DMS79 treated with DMSO at 0.1 percent for 48 hours (cell line): ENCODE measurements around the gene ESM1.
"Not testable (repeated sequence)": the region's sequence is repeated elsewhere in the genome, so short reads cannot be mapped to it uniquely, and the experiment has no call there.

Source experiments
- DNase-seq: peaks from one replicate; lab custom pipeline; 2025; lab: John Stamatoyannopoulos, UW

ESM1 gene, protein sequence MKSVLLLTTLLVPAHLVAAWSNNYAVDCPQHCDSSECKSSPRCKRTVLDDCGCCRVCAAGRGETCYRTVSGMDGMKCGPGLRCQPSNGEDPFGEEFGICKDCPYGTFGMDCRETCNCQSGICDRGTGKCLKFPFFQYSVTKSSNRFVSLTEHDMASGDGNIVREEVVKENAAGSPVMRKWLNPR

DNA sequence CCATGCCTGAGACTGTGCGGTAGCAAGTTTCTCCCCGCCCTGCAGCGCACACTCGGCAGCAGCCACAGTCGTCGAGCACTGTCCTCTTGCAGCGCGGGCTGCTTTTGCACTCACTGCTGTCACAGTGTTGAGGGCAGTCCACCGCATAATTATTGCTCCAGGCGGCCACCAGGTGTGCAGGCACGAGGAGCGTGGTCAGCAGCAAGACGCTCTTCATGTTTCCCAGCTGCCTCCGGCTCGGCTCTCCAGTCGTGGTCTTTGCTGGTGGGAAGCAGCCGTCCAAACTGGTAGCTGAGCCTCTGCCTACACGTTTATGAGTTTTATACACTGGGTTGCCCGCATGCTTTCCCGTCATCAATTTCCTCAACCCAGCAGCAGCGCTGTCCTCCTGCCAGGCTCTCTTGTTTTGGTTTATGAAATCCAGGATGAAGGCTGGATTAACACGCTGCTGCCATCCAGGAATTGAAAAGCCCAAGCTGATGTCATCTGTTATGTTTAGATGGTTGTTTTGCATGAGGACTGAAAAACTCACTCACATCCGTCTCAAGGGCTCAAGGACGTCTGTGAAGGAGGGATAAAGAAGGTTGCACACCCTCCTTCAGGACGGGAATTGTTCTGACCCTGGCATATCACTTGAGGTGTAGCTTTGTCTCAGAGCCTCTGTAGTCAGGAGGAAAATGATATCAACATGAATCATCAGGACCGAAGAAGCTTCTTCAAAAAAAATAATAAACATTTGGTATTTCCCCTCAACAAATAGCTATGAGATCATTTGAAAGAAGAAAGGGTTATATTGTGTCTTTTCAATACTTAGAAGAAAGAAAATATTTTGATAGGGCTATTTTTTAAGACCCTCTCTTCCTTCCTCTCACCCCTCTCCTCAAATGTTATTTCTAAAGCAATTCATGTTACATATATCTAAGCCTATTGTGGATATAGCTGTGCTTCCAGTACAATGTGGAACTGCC, at the start of gene ESM1:
Gene ESM1 (minus strand): TSS at position 293 of the 968 bp plus-strand sequence. CDS start 76 bp downstream, at position 217.
- no peak for DNase-seq

DNA sequence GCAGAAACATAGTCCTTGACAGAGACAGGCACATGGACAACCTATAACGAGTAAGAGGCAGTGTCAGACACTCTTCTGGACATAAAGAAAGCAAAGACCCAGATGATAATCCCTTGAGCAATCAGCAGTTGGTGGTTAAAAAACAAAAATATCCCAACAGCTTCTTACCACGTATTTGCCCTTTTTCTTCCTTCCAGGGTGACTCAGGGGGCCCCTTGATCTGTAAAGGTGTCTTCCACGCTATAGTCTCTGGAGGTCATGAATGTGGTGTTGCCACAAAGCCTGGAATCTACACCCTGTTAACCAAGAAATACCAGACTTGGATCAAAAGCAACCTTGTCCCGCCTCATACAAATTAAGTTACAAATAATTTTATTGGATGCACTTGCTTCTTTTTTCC, 48.2 kb upstream of the ESM1 start:
- DNase-seq: no peak

DNA sequence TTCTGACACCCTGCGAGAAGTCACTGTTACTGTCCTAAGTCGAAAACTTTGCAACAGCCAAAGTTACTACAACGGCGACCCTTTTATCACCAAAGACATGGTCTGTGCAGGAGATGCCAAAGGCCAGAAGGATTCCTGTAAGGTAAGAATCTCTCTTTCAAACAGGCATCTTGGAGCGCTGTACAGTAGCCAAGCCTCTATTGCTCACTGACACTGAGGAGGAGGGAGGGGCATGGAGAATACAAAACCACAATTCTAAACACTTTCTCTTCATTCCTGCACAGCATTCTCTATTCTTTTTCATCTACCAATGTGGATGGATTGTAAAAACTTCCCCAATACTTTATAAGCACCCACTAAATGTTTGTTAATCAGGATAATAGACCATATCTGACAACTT, 46.1 kb upstream of the ESM1 start:
- DNase-seq: no peak

DNA sequence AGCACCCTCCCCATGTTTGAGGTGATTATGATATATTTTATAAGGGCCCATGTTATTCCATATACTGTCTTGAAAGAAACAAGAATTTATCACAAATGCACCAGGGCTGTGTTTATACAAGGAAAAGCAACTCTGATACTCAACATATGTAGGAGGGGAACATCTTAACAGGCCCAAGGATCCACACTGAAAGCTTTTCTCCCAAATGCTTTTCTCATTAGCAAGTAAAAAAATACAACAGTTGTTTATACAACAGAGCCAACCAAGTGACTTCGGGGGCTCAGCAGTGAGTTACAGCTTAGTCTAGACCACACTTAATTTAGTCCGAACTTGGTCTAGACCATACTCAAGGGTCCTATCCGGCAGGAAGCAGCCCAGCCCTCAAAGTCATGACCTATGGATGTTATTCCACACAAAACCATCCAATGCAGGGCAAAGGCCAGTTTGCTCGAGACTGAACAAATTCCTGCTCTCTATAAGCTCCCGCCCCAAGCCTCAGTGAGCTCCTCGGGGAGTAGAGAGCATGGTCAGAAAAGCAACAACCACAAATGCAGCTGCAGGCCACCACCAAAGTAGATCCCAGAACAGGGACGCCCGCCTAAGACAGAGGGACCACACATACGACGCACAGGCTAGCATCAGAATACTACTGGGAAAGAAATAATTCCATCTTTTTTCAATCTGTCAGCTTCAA, 45.4 kb upstream of the ESM1 start:
- no peak for DNase-seq

DNA sequence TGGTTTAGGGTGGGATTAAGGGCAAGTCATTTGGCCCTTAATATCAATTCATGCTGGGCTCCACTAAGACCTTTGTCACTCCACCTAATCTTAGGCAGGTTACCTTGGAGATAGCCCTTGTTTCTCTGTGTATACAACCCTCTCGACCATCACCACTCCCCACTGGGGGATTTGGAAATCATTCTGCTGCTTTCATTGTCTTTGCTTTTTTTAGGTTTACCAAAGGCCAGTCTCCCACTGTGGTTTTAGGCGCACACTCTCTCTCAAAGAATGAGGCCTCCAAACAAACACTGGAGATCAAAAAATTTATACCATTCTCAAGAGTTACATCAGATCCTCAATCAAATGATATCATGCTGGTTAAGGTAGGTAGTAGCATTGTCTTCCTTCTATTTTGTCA, 44.8 kb upstream of the ESM1 start:
- DNase-seq: no peak

DNA sequence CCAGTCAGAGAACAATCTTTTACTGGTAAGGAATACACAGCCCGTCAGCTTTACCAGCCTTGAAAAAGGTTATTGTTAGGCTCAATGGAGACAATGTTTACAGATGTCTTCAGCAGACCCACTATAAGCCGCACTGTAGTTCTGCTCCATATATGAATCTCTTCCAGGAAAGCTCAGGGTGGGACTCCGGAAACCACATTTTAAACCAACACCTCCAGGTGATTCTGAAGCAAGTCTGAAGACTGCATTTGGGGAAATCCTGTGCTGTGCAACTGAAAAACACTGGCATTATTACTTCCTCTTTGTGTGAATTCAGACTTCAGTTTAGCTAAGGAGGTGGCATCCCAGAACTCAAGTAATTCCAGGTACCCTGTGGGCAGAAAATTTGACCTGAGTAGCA, 42.2 kb upstream of the ESM1 start:
- DNase-seq: no peak

DNA sequence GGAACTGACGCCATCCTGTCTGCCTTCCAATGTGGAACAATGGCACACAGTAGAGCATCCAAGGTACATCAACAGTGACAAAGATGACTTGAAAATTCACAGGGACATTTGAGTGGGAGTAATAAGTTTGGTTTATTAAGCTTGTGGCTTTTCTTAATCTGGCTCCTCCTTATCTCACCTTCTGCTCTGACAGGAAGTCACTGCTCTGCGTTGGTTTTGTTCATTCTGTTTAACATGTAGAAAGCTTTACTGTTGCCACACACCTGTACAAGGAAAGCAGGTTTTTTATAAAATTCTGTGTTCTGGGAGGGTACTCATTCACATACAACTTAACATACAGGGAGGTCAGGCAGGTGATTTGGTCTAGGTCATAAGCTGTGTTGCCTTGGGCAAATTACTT, 37.1 kb upstream of the ESM1 start:
- no peak for DNase-seq

DNA sequence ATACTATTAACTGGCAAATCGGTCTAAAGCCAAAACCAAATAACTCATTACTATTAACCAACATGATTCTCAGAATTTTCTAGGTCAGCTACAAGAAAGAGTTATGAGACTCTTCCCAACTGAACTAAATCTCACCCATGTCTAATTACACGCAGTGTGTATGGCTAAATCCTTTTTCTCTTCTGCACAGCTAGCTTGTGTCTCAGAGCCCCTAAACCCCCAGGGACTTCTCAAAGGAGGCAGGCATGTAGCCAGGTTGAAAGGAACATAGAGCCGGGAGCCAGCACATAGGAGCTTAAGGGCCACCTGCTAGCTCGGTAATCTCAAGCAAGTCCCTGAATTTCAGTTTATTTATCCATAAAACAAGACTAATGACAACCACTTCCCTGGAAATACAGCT, 36.4 kb upstream of the ESM1 start:
- DNase-seq: no peak

DNA sequence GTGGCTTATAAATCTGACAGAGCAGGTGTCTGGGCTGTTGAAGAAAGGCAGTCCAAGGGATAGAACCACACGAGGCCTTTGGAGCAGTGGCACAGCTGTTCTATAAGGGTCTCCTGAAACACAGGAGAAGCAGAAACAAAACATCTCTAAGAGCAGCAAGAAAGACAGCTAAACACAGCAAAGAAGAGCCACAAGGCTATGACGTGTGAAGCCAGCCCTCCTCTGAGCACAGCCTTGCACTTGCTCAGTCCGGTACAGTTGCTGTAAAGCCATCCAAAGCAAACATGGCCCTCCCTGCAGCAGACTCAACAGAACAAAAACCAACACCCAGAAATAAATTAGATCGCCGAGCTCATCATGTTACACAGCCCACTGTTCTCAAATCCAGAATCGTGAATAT, 36.0 kb upstream of the ESM1 start:
- no peak for DNase-seq

DNA sequence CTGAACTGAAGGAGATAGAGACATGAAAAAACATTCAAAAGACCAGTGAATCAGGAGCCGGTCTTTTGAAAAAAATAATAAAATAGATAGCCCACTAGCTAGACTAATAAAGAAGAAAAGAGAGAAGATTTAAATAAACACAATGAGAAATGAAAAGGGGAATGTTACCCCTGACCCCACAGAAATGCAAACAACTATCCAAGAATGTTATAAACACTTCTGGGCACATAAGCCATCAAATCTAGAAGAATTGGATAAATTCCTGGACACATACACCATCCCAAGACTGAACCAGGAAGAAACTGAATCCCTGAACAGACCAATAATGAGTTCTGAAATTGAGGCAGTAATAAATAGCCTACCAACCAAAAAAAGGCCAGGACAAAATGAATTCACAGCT, 24.8 kb upstream of the ESM1 start:
- not testable (repeated sequence) for DNase-seq

DNA sequence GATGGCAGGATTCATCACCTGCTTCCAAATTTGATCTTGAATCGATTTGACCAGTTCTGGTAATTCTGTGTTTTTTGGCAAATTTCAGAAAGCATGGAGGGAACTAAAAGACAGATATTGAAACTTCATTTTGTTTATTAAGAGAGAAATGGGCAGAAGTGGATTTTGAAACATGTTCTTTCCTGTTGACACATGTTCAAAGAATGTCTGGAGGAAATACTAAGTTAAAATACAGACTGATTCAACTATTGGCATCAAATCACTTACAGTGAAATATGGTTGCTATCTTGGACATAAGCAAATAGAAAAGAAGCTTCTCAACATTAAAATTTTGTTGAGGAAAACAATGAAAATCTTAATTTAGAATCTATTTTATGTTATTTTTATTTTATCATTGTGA, 19.3 kb upstream of the ESM1 start:
- DNase-seq: no peak

DNA sequence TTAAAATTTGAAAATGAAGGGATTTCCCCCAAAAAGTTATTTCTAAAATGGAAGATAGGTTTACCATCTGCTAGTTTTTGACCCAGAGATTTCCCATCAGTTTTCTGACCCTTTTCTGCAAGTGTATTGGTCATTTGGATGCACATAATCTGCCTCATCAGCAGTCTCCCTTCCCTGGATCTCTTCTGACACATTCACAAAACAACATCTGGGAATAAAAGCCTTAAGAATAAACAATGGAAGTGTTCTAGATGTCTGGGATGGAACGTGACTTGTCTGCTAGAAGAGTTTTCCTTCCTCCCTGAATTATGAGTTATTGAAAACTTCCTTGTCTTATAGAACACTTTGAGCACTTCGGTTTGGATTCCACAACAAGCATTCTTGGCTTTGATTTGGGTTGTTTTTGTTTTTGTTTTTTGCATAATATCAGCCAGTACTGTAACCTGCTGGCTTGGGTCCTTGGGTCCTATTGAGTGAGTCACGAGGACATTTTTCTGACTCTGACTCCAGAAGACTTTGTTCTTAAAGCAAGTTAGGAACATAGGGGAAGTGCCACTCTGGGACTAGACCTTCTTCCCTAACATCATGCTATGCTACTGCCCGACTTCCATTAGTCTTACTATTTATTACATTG, 18.2 kb upstream of the ESM1 start:
- DNase-seq: no peak

DNA sequence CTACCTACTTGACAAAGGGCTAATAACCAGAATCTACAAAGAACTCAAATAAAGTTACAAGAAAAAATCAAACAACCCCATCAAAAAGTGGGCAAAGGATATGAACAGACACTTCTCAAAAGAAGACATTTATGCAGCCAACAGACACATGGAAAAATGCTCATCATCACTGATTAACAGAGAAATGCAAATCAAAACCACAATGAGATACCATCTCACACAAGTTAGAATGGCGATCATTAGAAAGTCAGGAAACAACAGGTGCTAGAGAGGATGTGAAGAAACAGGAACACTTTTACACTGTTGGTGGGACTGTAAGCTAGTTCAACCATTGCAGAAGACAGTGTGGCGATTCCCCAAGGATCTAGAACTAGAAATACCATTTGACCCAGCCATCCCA, 16.8 kb upstream of the ESM1 start:
- DNase-seq: not testable (repeated sequence)

DNA sequence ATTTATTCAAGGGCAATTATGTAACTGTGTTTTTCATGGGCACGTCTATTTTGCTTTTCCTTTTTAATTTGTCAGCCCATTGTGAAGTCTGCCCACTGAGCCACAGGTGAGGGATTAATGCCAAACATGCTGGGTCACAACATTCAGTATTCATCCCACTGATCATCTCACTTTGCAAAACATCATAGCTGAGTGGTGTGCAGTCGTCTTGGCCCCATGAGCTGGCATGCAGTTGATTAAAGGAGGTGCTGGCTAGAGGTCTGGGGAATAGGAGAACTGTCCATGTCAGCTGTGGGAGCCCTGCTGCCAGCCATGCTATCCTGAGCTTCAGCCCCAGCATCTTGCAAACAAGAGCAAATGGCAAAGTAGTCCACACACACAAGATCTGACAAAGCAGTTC, 11.7 kb upstream of the ESM1 start:
- DNase-seq: no peak

DNA sequence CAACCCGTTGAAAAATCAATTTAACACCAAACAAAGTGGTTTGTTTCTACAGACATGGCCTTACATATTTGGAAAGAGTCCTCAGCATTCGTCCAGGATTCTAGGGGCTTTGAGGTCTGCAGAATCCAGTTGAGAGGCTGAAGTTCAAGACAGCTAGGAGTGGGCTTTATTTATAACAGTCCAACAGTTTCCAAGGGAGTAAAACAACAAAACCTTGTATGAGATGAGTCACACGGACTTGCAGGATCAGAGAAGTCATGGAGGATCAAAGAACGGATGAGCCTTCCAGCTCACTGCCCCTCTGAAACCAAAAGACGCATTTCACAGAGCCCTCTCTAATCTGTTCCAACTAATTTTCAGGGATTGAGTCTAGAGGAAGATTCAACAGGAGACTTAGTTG, 11.1 kb upstream of the ESM1 start:
- DNase-seq: no peak

DNA sequence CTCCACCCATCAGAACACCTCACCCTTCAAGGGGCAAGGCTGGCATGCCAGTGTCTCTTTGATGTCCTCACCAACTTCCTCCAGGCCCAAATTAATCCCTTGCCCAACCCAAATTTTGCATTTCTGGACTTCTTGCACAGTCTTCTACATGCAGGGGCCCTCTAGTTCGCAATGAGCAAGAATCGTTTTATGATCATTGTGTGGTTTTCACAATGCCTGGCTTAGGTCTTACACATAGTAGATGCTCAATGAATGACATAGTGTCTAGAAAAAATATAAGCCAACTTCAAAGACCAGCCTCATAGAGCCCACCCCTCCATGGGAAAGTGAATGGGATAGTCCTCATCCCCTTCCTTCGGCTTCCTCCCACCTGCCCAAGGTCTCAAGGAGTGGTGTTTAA, 9.8 kb upstream of the ESM1 start:
- no peak for DNase-seq

DNA sequence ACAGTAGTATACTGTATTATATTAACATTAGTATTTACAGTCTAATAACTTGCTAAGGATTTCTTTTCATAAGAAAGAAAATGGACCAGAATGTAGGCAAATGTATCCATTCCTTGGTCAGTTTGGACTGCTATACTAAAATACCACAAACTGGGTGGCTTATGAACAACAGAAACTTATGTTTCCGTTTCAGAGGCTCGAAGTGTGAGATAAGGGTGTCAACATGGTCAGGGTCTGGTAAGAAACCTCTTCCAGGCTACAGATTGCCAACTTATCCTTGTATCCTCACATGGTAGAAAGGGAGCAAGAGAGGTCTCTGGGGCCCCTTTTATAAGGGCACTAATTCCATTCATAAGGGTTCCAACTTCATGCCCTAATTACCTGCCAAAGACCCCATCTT, 9.2 kb upstream of the ESM1 start:
- DNase-seq: no peak

DNA sequence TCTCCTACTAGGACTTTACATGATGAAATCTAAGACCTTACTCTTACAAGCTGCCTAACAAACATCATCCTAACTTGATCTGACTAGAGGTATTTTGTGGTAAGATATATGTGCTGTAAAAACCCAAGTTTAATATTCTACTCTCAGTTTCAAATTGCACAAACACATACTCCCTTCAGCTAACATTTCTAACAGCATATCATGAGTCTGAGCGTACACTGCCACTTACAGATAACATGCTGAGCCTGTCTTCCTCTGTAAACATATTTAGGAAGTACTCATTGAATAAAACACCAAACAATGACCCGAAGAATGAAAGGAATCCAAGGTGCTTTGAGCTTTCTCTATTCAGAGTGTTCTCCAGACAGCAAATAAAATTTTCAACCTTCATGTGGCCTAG, 7.9 kb upstream of the ESM1 start:
- no peak for DNase-seq

DNA sequence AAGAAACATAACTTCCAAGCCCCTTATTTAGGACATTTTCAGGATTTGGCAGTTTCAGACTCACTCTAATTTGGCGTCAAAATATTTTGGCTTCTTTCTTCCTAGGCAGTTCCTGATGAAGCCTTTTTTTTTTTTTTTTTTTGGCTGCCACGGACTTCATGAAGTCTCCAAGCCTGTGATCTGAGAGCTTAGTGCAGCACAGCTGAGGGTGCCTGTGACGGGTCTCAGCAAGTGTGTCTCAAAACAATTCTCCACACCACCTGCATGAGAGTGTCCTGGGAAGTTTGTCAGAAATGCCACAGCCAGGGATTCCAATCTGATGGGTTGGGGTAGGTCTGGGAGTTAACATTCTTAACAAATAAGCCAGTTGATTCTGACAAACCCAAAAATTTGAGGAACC, 6.0 kb upstream of the ESM1 start:
- DNase-seq: no peak

DNA sequence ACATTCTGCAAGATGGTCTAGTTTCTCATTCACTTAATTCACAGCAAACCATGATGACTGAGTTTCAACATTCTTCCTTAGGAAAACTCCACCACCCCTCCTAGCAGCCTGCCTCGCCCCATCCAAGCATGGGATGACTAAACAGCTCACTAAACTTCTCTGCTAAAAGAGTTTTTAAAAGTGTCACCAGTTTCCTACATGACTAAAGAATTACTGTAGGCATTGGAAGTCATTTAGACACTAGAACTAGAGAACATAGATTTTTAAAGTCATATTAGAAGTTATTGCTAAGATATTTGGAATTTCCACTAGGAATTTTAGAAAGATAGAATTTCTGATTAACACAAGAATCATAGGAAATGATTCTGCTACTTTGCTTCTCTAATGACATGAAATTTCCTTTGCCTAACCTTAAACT, 5.5 kb upstream of the ESM1 start:
- DNase-seq: no peak

DNA sequence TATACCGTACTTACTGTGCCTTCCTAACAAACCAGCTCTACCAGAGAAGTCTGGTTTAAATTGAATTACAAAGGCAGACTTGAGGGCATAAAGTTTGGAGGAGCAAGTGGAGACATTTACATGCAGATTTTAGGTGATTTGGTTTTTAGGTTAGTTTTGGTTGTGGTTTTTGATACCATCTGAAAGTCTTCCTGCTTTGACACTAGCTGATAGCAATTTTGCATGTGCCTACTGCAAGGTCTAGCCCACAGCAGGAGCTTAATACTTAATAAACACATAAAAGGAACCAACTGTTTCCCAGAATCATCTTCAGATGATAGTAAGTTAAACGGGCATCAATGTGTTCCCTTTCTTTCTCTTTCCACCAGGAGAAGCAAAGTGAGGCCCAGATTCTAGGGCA, 3.4 kb upstream of the ESM1 start:
- no peak for DNase-seq

DNA sequence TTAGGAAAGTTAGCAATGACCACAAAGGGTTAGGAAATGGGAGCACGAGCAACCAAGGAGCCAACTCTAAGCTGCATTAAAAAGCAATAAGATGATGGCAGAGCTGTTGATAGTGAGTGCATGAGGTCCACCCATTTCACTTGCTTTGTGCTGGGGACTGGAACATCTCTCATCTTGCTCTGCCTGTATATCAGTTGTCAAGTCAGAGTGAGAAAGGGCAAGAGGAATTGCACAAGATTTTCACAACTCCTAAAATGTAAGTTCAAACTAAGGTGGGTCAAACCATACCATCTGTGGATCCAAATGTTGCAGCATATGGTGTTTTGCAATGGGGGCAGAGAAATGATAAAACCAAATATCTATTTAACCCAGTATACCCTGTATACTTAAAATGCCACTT, 2.8 kb upstream of the ESM1 start:
- no peak for DNase-seq

DNA sequence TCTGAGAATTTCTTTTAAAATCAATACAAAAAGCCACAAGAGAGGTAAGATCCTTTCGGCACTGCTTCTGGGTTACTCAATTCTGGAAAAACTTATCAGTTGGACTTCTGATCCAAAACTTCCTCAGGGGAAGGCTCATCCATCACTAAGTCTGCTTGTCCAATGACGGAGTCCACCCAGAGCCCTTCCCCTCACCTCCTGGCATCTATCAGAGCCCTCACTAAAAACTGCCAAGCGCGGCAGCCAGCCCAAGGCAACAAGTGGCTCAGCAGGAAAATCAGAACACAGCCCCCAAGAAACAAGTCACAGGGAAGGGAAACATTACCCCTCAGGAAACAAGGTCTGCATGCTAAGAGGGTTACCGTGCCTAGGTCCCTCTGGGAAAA, 869 bp upstream of the ESM1 start:
- no peak for DNase-seq
